ENCODE measurements around the gene ASPSCR1.
"Not testable (repeated sequence)": the region's sequence is repeated elsewhere in the genome, so short reads cannot be mapped to it uniquely, and the experiment has no call there.

Gene ASPSCR1

DNA sequence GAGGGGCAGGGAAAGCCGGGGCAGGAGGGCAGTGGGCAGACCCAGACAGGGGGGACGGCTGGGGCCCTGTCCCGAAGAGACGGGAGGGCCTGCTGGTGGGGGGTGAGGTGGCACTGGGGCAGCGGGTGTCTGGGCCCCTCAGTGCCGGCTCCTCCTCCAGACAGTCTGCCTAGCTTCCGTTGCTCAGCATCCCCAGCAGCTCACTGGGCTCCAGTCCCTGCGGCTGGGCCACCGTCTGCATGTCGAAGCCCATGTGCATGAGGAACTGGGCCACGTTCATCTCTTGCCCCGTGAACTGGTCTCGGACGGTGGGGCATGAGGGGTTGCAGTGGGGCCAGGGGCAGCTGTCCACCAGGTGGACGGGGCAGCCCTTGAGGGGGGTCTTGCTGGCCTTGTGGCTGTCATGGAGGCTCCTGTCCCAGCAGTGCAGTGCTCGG, 24.6 kb upstream of the ASPSCR1 start:
- no peak overlapping the region for H3K27ac Mint-ChIP-seq
- no peaks in the 10 kb centered on the region for H3K9me3 Mint-ChIP-seq
- no peak for ATAC-seq (ENCODE audit: low read depth)
- H3K4me1 Mint-ChIP-seq: no peaks in the 10 kb centered on the region
- no peak overlapping the region for H3K4me3 Mint-ChIP-seq
- no peak for DNase-seq (ENCODE audit: low spot score in 2 of 2)
- H3K27me3 Mint-ChIP-seq: peaks cover 12% of the 10 kb centered on the region
- H3K36me3 Mint-ChIP-seq: no peaks in the 10 kb centered on the region

GRCh38 chr17:81953443-81953842, 24.0 kb upstream of the ASPSCR1 start:
- not testable (repeated sequence) for H3K4me3 Mint-ChIP-seq; H3K4me1 Mint-ChIP-seq; ATAC-seq (ENCODE audit: low read depth); H3K36me3 Mint-ChIP-seq; DNase-seq (ENCODE audit: low spot score in 2 of 2); H3K27ac Mint-ChIP-seq; H3K9me3 Mint-ChIP-seq
- peaks cover 14% of the 10 kb centered on the region for H3K27me3 Mint-ChIP-seq

DNA sequence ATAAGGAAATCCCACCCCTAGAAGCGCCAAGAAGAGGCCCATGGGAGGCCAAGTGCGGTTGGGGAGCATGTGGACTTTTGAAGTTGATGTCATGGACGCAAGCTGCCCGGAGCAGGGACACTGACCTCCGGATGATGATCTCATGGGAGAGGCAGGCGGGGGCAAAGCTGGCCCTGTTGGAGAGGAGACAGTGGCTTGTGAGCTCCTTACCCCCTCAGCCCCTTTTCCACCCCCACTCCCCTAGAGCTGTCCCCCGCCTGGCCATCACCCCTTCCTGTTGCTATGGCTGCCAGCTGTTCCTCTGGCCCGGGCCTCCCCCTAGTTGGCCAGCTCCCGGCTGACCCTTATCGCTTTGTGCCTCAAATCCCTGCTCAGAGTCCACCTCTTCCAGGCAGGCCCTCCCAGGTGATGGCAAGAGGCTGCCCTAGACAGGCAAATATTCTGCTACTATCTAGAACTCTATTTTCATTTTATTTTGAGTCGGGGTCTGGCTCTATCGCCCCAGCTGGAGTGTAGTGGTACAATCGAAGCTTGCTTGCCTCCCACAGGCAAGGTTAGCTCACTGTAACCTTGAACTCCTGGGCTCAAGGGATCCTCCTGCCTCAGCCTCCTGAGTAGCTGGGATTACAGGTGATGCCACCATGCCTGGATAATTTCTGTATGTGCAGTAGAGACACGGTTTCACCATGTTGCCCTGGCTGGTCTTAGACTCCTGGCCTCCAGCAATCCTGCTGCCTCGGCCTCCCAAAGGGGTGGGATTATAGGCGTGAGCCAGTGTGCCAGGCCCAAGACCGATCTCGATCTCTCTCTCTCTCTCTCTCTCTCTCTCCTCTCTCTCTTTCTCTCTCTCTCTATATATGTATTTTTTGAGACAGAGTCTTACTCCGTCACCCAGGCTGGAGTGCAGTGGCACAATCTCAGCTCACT, 23.0 kb upstream of the ASPSCR1 start:
- H3K27me3 Mint-ChIP-seq: peaks cover 16% of the 10 kb centered on the region
- no peaks in the 10 kb centered on the region for H3K36me3 Mint-ChIP-seq

DNA sequence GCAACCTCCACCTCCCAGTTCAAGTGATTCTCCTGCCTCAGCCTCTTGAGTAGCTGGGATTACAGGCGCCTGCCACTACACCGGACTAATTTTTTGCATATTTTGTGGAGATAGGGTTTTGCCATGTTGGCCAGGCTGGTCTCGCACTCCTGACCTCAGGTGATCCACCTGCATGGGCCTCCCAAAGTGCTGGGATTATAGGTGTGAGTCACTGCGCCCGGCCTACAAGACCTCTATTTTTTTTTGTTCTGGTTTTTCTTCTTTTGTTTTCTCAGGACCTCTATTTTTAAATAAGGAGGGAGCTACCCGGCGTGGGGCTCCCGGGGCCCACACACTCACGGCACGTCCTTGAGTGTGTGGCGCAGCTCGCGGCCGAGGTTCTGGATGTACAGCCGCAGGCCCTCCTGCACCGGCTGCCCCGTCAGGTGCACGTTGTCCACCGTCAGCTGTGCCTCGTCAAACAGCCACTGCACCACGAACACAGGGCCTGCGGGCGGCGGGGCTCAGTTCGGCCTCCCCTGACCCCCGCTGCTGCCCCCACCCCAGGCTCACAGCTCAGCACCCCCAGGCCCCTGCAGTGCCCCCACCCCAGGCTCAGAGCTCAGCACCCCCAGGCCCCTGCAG, 22.3 kb upstream of the ASPSCR1 start:
- DNase-seq (ENCODE audit: low spot score in 2 of 2) (no peak), ATAC-seq (ENCODE audit: low read depth) (no peak)
- H3K36me3 Mint-ChIP-seq: no peaks in the 10 kb centered on the region
- H3K27me3 Mint-ChIP-seq: peaks cover 16% of the 10 kb centered on the region
- H3K4me1 Mint-ChIP-seq: no peaks in the 10 kb centered on the region
- no peak overlapping the region for H3K4me3 Mint-ChIP-seq
- H3K9me3 Mint-ChIP-seq: no peaks in the 10 kb centered on the region
- H3K27ac Mint-ChIP-seq: no peak overlapping the region

More for the DNA sequence above, 23.0 kb upstream of the ASPSCR1 start:
- H3K27ac Mint-ChIP-seq: no peak overlapping the region
- DNase-seq (ENCODE audit: low spot score in 2 of 2) (no peak), ATAC-seq (ENCODE audit: low read depth) (no peak)
- H3K9me3 Mint-ChIP-seq: no peaks in the 10 kb centered on the region
- H3K4me3 Mint-ChIP-seq: no peak overlapping the region
- H3K4me1 Mint-ChIP-seq: no peaks in the 10 kb centered on the region

GRCh38 chr17:81955756-81956544, 21.5 kb upstream of the ASPSCR1 start:
- H3K4me3 Mint-ChIP-seq: no peak overlapping the region
- no peak for ATAC-seq (ENCODE audit: low read depth)
- H3K9me3 Mint-ChIP-seq: no peaks in the 10 kb centered on the region
- no peak for DNase-seq (ENCODE audit: low spot score in 2 of 2)
- no peaks in the 10 kb centered on the region for H3K36me3 Mint-ChIP-seq
- H3K4me1 Mint-ChIP-seq: no peaks in the 10 kb centered on the region
- peaks cover 16% of the 10 kb centered on the region for H3K27me3 Mint-ChIP-seq
- no peak overlapping the region for H3K27ac Mint-ChIP-seq

GRCh38 chr17:81956607-81957589, 20.5 kb upstream of the ASPSCR1 start:
- no peaks in the 10 kb centered on the region for H3K36me3 Mint-ChIP-seq
- no peaks in the 10 kb centered on the region for H3K4me1 Mint-ChIP-seq
- H3K4me3 Mint-ChIP-seq: no peak overlapping the region
- H3K27ac Mint-ChIP-seq: no peak overlapping the region
- peaks cover 16% of the 10 kb centered on the region for H3K27me3 Mint-ChIP-seq
- H3K9me3 Mint-ChIP-seq: no peaks in the 10 kb centered on the region
- ATAC-seq (ENCODE audit: low read depth) (no peak), DNase-seq (ENCODE audit: low spot score in 2 of 2) (no peak)

- Mint-ChIP-seq H3K4me3 (peak overlapping the region; percentile 21), H3K36me3 (no peaks in the 10 kb centered on the region), H3K4me1 (no peaks in the 10 kb centered on the region), H3K27ac (peak overlapping the region; percentile 14), H3K27me3 (peaks cover 19% of the 10 kb centered on the region), H3K9me3 (no peaks in the 10 kb centered on the region)
- no peak for ATAC-seq (ENCODE audit: low read depth)
- no peak for DNase-seq (ENCODE audit: low spot score in 2 of 2)
Measured at GRCh38 chr17:81957691-81958432, 19.6 kb upstream of the ASPSCR1 start.

- Mint-ChIP-seq H3K36me3 (no peaks in the 10 kb centered on the region), H3K4me1 (no peaks in the 10 kb centered on the region), H3K27ac (peak overlapping the region; percentile 14), H3K9me3 (no peaks in the 10 kb centered on the region), H3K4me3 (peak overlapping the region; percentile 72), H3K27me3 (peaks cover 19% of the 10 kb centered on the region)
- ATAC-seq (ENCODE audit: low read depth): no peak
- no peak for DNase-seq (ENCODE audit: low spot score in 2 of 2)
Measured at GRCh38 chr17:81958633-81959342, 18.6 kb upstream of the ASPSCR1 start.

GRCh38 chr17:81959362-81960129, 17.9 kb upstream of the ASPSCR1 start:
- Mint-ChIP-seq H3K9me3 (no peaks in the 10 kb centered on the region), H3K4me3 (no peak overlapping the region), H3K36me3 (no peaks in the 10 kb centered on the region), H3K4me1 (no peaks in the 10 kb centered on the region), H3K27ac (no peak overlapping the region), H3K27me3 (peaks cover 18% of the 10 kb centered on the region)
- ATAC-seq (ENCODE audit: low read depth): peak; percentile 95
- DNase-seq (ENCODE audit: low spot score in 2 of 2): peak; percentile 87 to 92

- Mint-ChIP-seq H3K27ac (no peak overlapping the region), H3K36me3 (no peaks in the 10 kb centered on the region), H3K4me3 (no peak overlapping the region), H3K27me3 (peaks cover 18% of the 10 kb centered on the region), H3K9me3 (no peaks in the 10 kb centered on the region), H3K4me1 (no peaks in the 10 kb centered on the region)
- ATAC-seq (ENCODE audit: low read depth) (no peak), DNase-seq (ENCODE audit: low spot score in 2 of 2) (no peak)
Measured at GRCh38 chr17:81960130-81960958, 17.1 kb upstream of the ASPSCR1 start.

GRCh38 chr17:81961087-81961511, 16.3 kb upstream of the ASPSCR1 start, which contains the start of gene NOTUM:
Gene NOTUM, minus strand, starts transcription at chr17:81961187. Its CDS starts 278 bp downstream, at chr17:81960909.
- DNase-seq (ENCODE audit: low spot score in 2 of 2): no peak
- Mint-ChIP-seq H3K36me3 (no peaks in the 10 kb centered on the region), H3K9me3 (no peaks in the 10 kb centered on the region), H3K27me3 (peaks cover 14% of the 10 kb centered on the region), H3K4me1 (no peaks in the 10 kb centered on the region), H3K4me3 (no peak within 1 kb of the TSS), H3K27ac (no peak within 1 kb of the TSS)
- no peak for ATAC-seq (ENCODE audit: low read depth)
